ENCODE measurements around the gene SPEF2. TPM values are rescaled to one million over a fixed set of nuclear protein-coding genes. Genes with fewer than 3 reads are reported as not detected.

Gene SPEF2
- total RNA-seq, 3 donors from 2014 or later: 3.7 to 6.9 (median 4.2) TPM

DNA sequence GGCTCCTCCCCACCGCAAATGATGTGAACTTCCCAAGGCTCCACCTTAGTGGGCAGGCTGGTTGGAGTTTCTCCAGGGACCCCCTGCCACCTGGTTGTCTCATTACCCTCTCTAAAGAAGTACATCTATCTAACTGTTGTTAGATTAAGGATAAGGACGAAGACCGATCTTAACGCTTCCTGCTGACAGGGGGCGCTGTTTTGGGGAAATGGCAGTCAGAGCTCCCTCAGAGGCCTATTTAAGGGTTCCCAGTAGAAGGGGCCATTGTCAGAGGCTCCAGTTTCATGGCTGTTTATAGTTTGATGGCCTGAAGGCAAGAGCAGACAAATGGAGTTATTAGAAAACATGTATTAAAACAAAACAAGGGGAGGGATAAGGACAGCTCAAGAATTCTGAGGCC lies 100.1 kb downstream of the SPEF2 start:
- no peaks in the 10 kb centered on the region for H3K4me1 ChIP-seq (ENCODE audit: low read depth)
- no peak for ATAC-seq
- intact Hi-C loops (cut with DNase I, micrococcal nuclease): no loop called here

GRCh38 chr5:35735718-35736117 lies 118.1 kb downstream of the SPEF2 start:
- Histone ChIP-seq H3K4me3 (no peak overlapping the region), H3K4me1 (ENCODE audit: low read depth) (no peaks in the 10 kb centered on the region), H3K36me3 (ENCODE audit: low read depth) (no peaks in the 10 kb centered on the region), H3K9me3 (no peaks in the 10 kb centered on the region)
- no peak for DNase-seq
- TF ChIP-seq CTCF (IDR thresholded peaks at IDR 0.05): no peak
- ATAC-seq: no peak
- intact Hi-C loops (cut with DNase I, micrococcal nuclease): no loop called here

More for the DNA sequence above, 100.1 kb downstream of the SPEF2 start:
- TF ChIP-seq CTCF (IDR thresholded peaks at IDR 0.05): no peak
- H3K9me3 ChIP-seq: no peaks in the 10 kb centered on the region
- no peak for DNase-seq
- H3K4me3 ChIP-seq: no peak overlapping the region
- H3K36me3 ChIP-seq (ENCODE audit: low read depth): no peaks in the 10 kb centered on the region

DNA sequence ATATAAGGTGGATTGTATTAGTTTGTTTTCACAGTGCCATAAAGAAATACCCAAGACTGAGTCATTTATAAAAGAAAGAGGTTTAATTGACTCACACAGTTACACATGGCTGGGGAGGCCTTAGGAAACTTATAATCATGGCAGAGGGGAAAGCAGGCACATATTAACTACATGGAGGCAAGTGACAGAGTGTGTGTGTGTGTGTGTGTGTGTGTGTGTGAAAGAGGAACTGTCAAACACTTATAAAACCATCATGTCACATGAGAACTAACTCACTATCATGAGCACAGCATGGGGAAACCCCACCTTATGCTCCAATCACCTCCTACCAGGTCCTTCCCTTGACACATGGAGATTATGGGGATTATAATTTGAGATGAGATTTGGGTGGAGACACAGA lies 118.6 kb downstream of the SPEF2 start:
- intact Hi-C loops (cut with DNase I, micrococcal nuclease): no loop called here
- H3K9me3 ChIP-seq: no peaks in the 10 kb centered on the region
- no peak for ATAC-seq
- H3K4me3 ChIP-seq: no peak overlapping the region
- TF ChIP-seq CTCF (IDR thresholded peaks at IDR 0.05): no peak
- H3K36me3 ChIP-seq (ENCODE audit: low read depth): no peaks in the 10 kb centered on the region
- DNase-seq: no peak
- no peaks in the 10 kb centered on the region for H3K4me1 ChIP-seq (ENCODE audit: low read depth)

DNA sequence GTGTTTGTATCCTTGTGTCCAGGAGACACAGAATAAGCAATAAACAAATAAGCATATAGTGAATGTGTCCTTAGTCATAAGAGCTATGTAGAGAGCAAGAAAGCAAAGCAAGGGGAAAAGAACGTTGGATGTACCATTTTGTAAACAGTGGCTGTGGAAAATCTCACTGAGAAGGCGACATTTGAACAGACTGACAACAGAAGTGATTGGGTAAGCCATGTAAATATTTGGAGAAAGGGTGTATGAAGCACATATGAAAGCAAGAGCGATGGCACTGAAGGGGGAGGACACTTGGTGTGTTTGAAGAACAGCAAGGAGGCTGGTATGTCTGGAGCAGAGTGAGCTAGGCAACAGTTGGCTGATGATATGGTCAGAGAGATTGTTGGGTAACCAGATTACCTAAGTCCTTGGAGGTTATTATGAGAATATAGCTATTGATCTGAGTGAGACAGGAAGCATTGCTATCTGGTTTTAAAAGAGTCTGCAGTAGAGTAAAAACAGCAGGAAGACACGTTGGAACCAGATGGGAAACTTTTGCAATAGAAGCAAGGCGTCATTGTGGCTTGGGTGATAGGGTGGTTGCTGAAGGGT lies 123.6 kb downstream of the SPEF2 start:
- Histone ChIP-seq H3K36me3 (ENCODE audit: low read depth) (no peaks in the 10 kb centered on the region), H3K4me3 (no peak overlapping the region), H3K9me3 (no peaks in the 10 kb centered on the region), H3K4me1 (ENCODE audit: low read depth) (no peaks in the 10 kb centered on the region)
- DNase-seq (no peak), ATAC-seq (peak; percentile 28)
- no peak for TF ChIP-seq CTCF (IDR thresholded peaks at IDR 0.05)
- intact Hi-C loops (cut with DNase I, micrococcal nuclease): no loop called here

DNA sequence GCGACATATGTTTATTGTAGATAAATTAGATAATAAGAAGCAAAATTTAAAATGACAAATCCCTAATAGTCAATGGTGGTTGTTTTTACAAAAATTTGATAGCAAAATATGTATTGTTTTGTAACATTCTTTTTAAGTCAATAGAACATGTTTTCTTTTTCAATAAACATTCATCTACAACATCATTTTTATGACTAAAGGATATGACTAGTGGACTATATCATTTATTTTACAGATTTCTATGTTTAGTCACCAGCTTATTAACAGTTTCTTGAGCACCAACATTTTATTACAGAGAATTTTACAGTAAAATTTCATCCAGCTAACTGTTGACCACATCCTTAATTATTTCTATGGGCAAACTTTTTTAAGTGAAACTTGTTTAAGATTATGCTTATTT lies 124.3 kb downstream of the SPEF2 start:
- Histone ChIP-seq H3K4me1 (ENCODE audit: low read depth) (no peaks in the 10 kb centered on the region), H3K36me3 (ENCODE audit: low read depth) (no peaks in the 10 kb centered on the region), H3K4me3 (no peak overlapping the region), H3K9me3 (no peaks in the 10 kb centered on the region)
- TF ChIP-seq CTCF (IDR thresholded peaks at IDR 0.05): no peak
- ATAC-seq: no peak
- intact Hi-C loops (cut with DNase I, micrococcal nuclease): no loop called here
- no peak for DNase-seq

- no peaks in the 10 kb centered on the region for H3K4me1 ChIP-seq (ENCODE audit: low read depth)
- no peak for ATAC-seq
- DNase-seq: no peak
- intact Hi-C loops (cut with DNase I, micrococcal nuclease): no loop called here
- no peak for TF ChIP-seq CTCF (IDR thresholded peaks at IDR 0.05)
- H3K9me3 ChIP-seq: no peaks in the 10 kb centered on the region
- H3K36me3 ChIP-seq (ENCODE audit: low read depth): no peaks in the 10 kb centered on the region
- no peak overlapping the region for H3K4me3 ChIP-seq
These were observed 126.0 kb downstream of the SPEF2 start for GRCh38 chr5:35743644-35744043.
